Tibial nerve (tissue), 4 donors: Measurements from ENCODE around the gene SFPQ. TPM values are rescaled to one million over a fixed set of nuclear protein-coding genes. Genes with fewer than 3 reads are reported as not detected.
A peak's percentile ranks its signal among the peaks of the same experiment; 100 is the strongest.
"Not testable (repeated sequence)": the region's sequence is repeated elsewhere in the genome, so short reads cannot be mapped to it uniquely, and the experiment has no call there.

Source experiments
- DNase-seq, 2 donors: peaks; one replicate each; pipeline ENCODE4 v3.0.0-alpha.2; 2019; ENCODE audit warnings: low spot score in 2 of 2
- H3K27ac ChIP-seq, 4 donors: fragments of 200-600 bp; sonication (generic) in 3 of 4; one replicate each; pipeline ENCODE4 v1.5.1; 2017 to 2019; ENCODE audit warnings: mild to moderate bottlenecking in 1 of 4
- H3K27me3 ChIP-seq, 2 donors: fragments of 200-600 bp; sonication (generic) in 1 of 2; one replicate each; pipeline versions ENCODE4 v1.5.1 to v1.6.0; 2017 to 2019
- H3K36me3 ChIP-seq, 3 donors: fragments of 200-600 bp; sonication (generic); one replicate each; pipeline ENCODE4 v1.5.1; 2018 to 2019
- H3K4me1 ChIP-seq, 4 donors: fragments of 200-600 bp; sonication (generic) in 3 of 4; one replicate each; pipeline ENCODE4 v1.5.1; 2017 to 2019
- H3K4me3 ChIP-seq, 4 donors: fragments of 200-600 bp; sonication (generic) in 3 of 4; one replicate each; pipeline ENCODE4 v1.5.1; 2017 to 2019; ENCODE audit warnings: mild to moderate bottlenecking in 1 of 4, moderate library complexity in 1 of 4
- H3K9me3 ChIP-seq, 4 donors: fragments of 200-600 bp; sonication (generic) in 3 of 4; one replicate each; pipeline ENCODE4 v1.5.1; 2017 to 2019
- CTCF ChIP-seq, 5 experiments: fragments of 200-600 bp in 3 of 5; fragments of 450-650 bp in 2 of 5; sonication (generic) in 3 of 5; IDR thresholded peaks; one replicate each; pipeline ENCODE4 v1.5.1; 2016 to 2019; ENCODE audit warnings: antibody characterized with exemption in 5 of 5, mild to moderate bottlenecking in 3 of 5, moderate library complexity in 2 of 5
- EP300 ChIP-seq, 2 donors: sonication (generic); formaldehyde crosslinking; IDR thresholded peaks; one replicate each; pipeline ENCODE4 v1.6.1; 2017; ENCODE audit warnings: antibody characterized with exemption in 2 of 2, mild to moderate bottlenecking in 1 of 2
- POLR2A ChIP-seq, 2 donors: fragments of 450-650 bp; IDR thresholded peaks; one replicate each; pipeline ENCODE4 v1.6.1; 2017; ENCODE audit warnings: antibody characterized with exemption in 2 of 2, mild to moderate bottlenecking in 2 of 2, moderate library complexity in 2 of 2
- WGBS, 2 donors: methylation state at CpG; one replicate each; pipeline ENCODE4 v1.1.5; 2018; 5-methylcytosine and 5-hydroxymethylcytosine counted together
- total RNA-seq, 4 donors: library from RNA; depleted of rRNA; stranded (reverse); fragments of >200 nt; gene quantifications; one replicate each; pipeline ENCODE4 v1.1.0, GENCODE V29; 2016

SFPQ gene
- total RNA-seq, 4 donors from 2014 or later = 243 to 318 (median 267) TPM

GRCh38 chr1:35171579-35171978, 21.4 kb downstream of the SFPQ start:
- H3K27ac ChIP-seq = no peak overlapping the region
- no peak for DNase-seq
- H3K4me1 ChIP-seq = no peaks in the 10 kb centered on the region
- no peaks in the 10 kb centered on the region for H3K27me3 ChIP-seq
- H3K36me3 ChIP-seq = peaks cover 0 to 26% (median 5%) of the 10 kb centered on the region in 3 donors
- no peak overlapping the region for H3K4me3 ChIP-seq
- TF ChIP-seq EP300 (IDR thresholded peaks at IDR 0.05) = no peak
- no peak for TF ChIP-seq CTCF (IDR thresholded peaks at IDR 0.05)
- no peak for TF ChIP-seq POLR2A (IDR thresholded peaks at IDR 0.05)
- H3K9me3 ChIP-seq = no peaks in the 10 kb centered on the region
- WGBS, 2 donors = 88 to 91% methylated on average over 4 of the region's 4 CpGs

- WGBS, 2 donors = 95 to 98% methylated on average over 3 of the region's 3 CpGs
- H3K27ac ChIP-seq = no peak overlapping the region
These were observed 28.1 kb downstream of the SFPQ start for GRCh38 chr1:35164893-35165292.

GRCh38 chr1:35151220-35151619, 41.7 kb downstream of the SFPQ start:
- peaks cover 0 to 6% (median 0%) of the 10 kb centered on the region in 4 donors for H3K4me1 ChIP-seq
- peaks cover 0 to 4% (median 0%) of the 10 kb centered on the region in 4 donors for H3K9me3 ChIP-seq
- H3K27me3 ChIP-seq = no peaks in the 10 kb centered on the region
- no peak overlapping the region for H3K4me3 ChIP-seq
- TF ChIP-seq CTCF (IDR thresholded peaks at IDR 0.05) (no peak), POLR2A (IDR thresholded peaks at IDR 0.05) (no peak), EP300 (IDR thresholded peaks at IDR 0.05) (no peak)
- WGBS, 2 donors = 96 to 99% methylated on average over 5 of the region's 5 CpGs
- no peaks in the 10 kb centered on the region for H3K36me3 ChIP-seq
- no peak for DNase-seq
- H3K27ac ChIP-seq = no peak overlapping the region

More at GRCh38 chr1:35164893-35165292, 28.1 kb downstream of the SFPQ start:
- Histone ChIP-seq H3K4me3 (no peak overlapping the region), H3K9me3 (peaks cover 0 to 28% (median 3%) of the 10 kb centered on the region in 4 donors), H3K4me1 (no peaks in the 10 kb centered on the region), H3K36me3 (no peaks in the 10 kb centered on the region), H3K27me3 (no peaks in the 10 kb centered on the region)
- TF ChIP-seq POLR2A (IDR thresholded peaks at IDR 0.05) = no peak
- no peak for TF ChIP-seq EP300 (IDR thresholded peaks at IDR 0.05)
- TF ChIP-seq CTCF (IDR thresholded peaks at IDR 0.05) = no peak
- no peak for DNase-seq

GRCh38 chr1:35145892-35146549, 46.9 kb downstream of the SFPQ start:
- not testable (repeated sequence) for DNase-seq, H3K4me1 ChIP-seq, H3K9me3 ChIP-seq, H3K36me3 ChIP-seq, H3K27me3 ChIP-seq, H3K27ac ChIP-seq
- peak overlapping the region in 1 of 4 donors; percentile 27 for H3K4me3 ChIP-seq
- 36 to 53% methylated on average over 11 to 13 of the region's 13 CpGs for WGBS, 2 donors

- no peak for DNase-seq
- 85 to 86% methylated on average over 12 of the region's 12 CpGs for WGBS, 2 donors
- H3K4me3 ChIP-seq = no peak overlapping the region
- no peak overlapping the region for H3K27ac ChIP-seq
- TF ChIP-seq CTCF (IDR thresholded peaks at IDR 0.05) (no peak), POLR2A (IDR thresholded peaks at IDR 0.05) (no peak), EP300 (IDR thresholded peaks at IDR 0.05) (no peak)
- H3K4me1 ChIP-seq = peaks cover 0 to 10% (median 0%) of the 10 kb centered on the region in 4 donors
- H3K36me3 ChIP-seq = no peaks in the 10 kb centered on the region
- no peaks in the 10 kb centered on the region for H3K27me3 ChIP-seq
- no peaks in the 10 kb centered on the region for H3K9me3 ChIP-seq
These were observed 49.0 kb downstream of the SFPQ start for GRCh38 chr1:35143737-35144508.

GRCh38 chr1:35142728-35143127, 50.2 kb downstream of the SFPQ start:
- not testable (repeated sequence) for DNase-seq, H3K36me3 ChIP-seq, H3K27me3 ChIP-seq, H3K4me3 ChIP-seq, H3K27ac ChIP-seq, H3K9me3 ChIP-seq, H3K4me1 ChIP-seq
- WGBS, 2 donors = 84 to 91% methylated on average over 9 of the region's 9 CpGs

GRCh38 chr1:35142294-35142693, 50.7 kb downstream of the SFPQ start:
- not testable (repeated sequence) for H3K27ac ChIP-seq, H3K27me3 ChIP-seq, H3K36me3 ChIP-seq, DNase-seq, H3K9me3 ChIP-seq, H3K4me3 ChIP-seq, H3K4me1 ChIP-seq

- not testable (repeated sequence) for H3K27ac ChIP-seq, H3K4me3 ChIP-seq, DNase-seq, H3K4me1 ChIP-seq, H3K36me3 ChIP-seq, H3K27me3 ChIP-seq, H3K9me3 ChIP-seq
- WGBS, 2 donors = 79 to 89% methylated on average over 5 of the region's 5 CpGs
These were observed 55.4 kb downstream of the SFPQ start for GRCh38 chr1:35137590-35137989.
